Measurements from ENCODE around the gene BCO1. TPM values are rescaled to one million over a fixed set of nuclear protein-coding genes. Genes with fewer than 3 reads are reported as not detected.

BCO1 gene
- total RNA-seq, 4 donors from 2014 or later, result 0.12 to 0.27 TPM; not detected in 2

GRCh38 chr16:81214745-81215166 is 23.7 kb upstream of the BCO1 start:
- ATAC-seq, result no peak
- 46 to 60% methylated on average over 1 to 6 of the region's 15 CpGs for WGBS, 2 donors (ENCODE audit: low coverage in 1 of 2)

GRCh38 chr16:81216114-81216513 is 22.4 kb upstream of the BCO1 start:
- H3K4me3 ChIP-seq, result no peak overlapping the region
- no peak overlapping the region for H3K27ac ChIP-seq
- H3K27me3 ChIP-seq, result peaks cover 16% of the 10 kb centered on the region
- no peaks in the 10 kb centered on the region for H3K4me1 ChIP-seq
- 82 to 91% methylated on average over 12 to 13 of the region's 16 CpGs for WGBS, 2 donors (ENCODE audit: low coverage in 1 of 2)
- ATAC-seq, result no peak
- TF ChIP-seq CTCF (IDR thresholded peaks at IDR 0.05), result no peak
- TF ChIP-seq POLR2AphosphoS5 (IDR thresholded peaks at IDR 0.05), result no peak
- TF ChIP-seq POLR2A (IDR thresholded peaks at IDR 0.05), result no peak
- no peak for TF ChIP-seq EP300 (IDR thresholded peaks at IDR 0.05)
- H3K9me3 ChIP-seq, result no peaks in the 10 kb centered on the region
- H3K36me3 ChIP-seq, result no peaks in the 10 kb centered on the region

More at GRCh38 chr16:81214745-81215166, 23.7 kb upstream of the BCO1 start:
- Histone ChIP-seq H3K9me3 (no peaks in the 10 kb centered on the region), H3K36me3 (no peaks in the 10 kb centered on the region), H3K4me1 (no peaks in the 10 kb centered on the region), H3K27ac (no peak overlapping the region), H3K4me3 (no peak overlapping the region), H3K27me3 (peaks cover 25% of the 10 kb centered on the region)
- TF ChIP-seq POLR2AphosphoS5 (IDR thresholded peaks at IDR 0.05) (no peak), EP300 (IDR thresholded peaks at IDR 0.05) (no peak), POLR2A (IDR thresholded peaks at IDR 0.05) (no peak), CTCF (IDR thresholded peaks at IDR 0.05) (no peak)

- 60 to 94% methylated on average over 1 to 2 of the region's 2 CpGs for WGBS, 2 donors (ENCODE audit: low coverage in 1 of 2)
- TF ChIP-seq POLR2A (IDR thresholded peaks at IDR 0.05) (no peak), CTCF (IDR thresholded peaks at IDR 0.05) (no peak), POLR2AphosphoS5 (IDR thresholded peaks at IDR 0.05) (no peak), EP300 (IDR thresholded peaks at IDR 0.05) (no peak)
- Histone ChIP-seq H3K27me3 (peaks cover 13% of the 10 kb centered on the region), H3K9me3 (no peaks in the 10 kb centered on the region), H3K4me3 (no peak overlapping the region), H3K27ac (no peak overlapping the region), H3K36me3 (no peaks in the 10 kb centered on the region), H3K4me1 (no peaks in the 10 kb centered on the region)
- no peak for ATAC-seq
Measured at GRCh38 chr16:81216706-81217105, 21.8 kb upstream of the BCO1 start.

- no peak for ATAC-seq
- no peak overlapping the region for H3K27ac ChIP-seq
- peaks cover 6% of the 10 kb centered on the region for H3K27me3 ChIP-seq
- H3K36me3 ChIP-seq, result no peaks in the 10 kb centered on the region
- peaks cover 0 to 5% (median 0%) of the 10 kb centered on the region in 3 donors for H3K4me1 ChIP-seq
- no peaks in the 10 kb centered on the region for H3K9me3 ChIP-seq
- H3K4me3 ChIP-seq, result no peak overlapping the region
- WGBS, 2 donors (ENCODE audit: low coverage in 1 of 2), result 81 to 82% methylated on average over 6 to 7 of the region's 9 CpGs
- TF ChIP-seq POLR2A (IDR thresholded peaks at IDR 0.05), result no peak
- TF ChIP-seq POLR2AphosphoS5 (IDR thresholded peaks at IDR 0.05), result no peak
- TF ChIP-seq CTCF (IDR thresholded peaks at IDR 0.05), result no peak
Measured at GRCh38 chr16:81219151-81219550, 19.3 kb upstream of the BCO1 start.

GRCh38 chr16:81220349-81220748 is 18.1 kb upstream of the BCO1 start:
- ATAC-seq, result no peak
- no peaks in the 10 kb centered on the region for H3K36me3 ChIP-seq
- peaks cover 0 to 5% (median 0%) of the 10 kb centered on the region in 3 donors for H3K4me1 ChIP-seq
- 51 to 67% methylated on average over 1 to 9 of the region's 9 CpGs for WGBS, 2 donors (ENCODE audit: low coverage in 1 of 2)
- no peaks in the 10 kb centered on the region for H3K27me3 ChIP-seq
- H3K27ac ChIP-seq, result no peak overlapping the region
- no peak overlapping the region for H3K4me3 ChIP-seq
- no peaks in the 10 kb centered on the region for H3K9me3 ChIP-seq
- TF ChIP-seq CTCF (IDR thresholded peaks at IDR 0.05) (no peak), POLR2AphosphoS5 (IDR thresholded peaks at IDR 0.05) (no peak), EP300 (IDR thresholded peaks at IDR 0.05) (no peak), POLR2A (IDR thresholded peaks at IDR 0.05) (no peak)

All from gastroesophageal sphincter (tissue), 4 donors.